OCI-LY1 (cell line): ENCODE measurements around the gene ELMO1.

Source experiments
- H2AFZ ChIP-seq: fragments of 200-600 bp; sonication (generic), shearing (Covaris generic); 2 replicates; pipeline ENCODE4 v1.6.0; 2014; ENCODE audit warnings: antibody characterized with exemption, mild to moderate bottlenecking, low read length
- H3F3A ChIP-seq: fragments of 200-600 bp; sonication (generic), shearing (Covaris generic); 2 replicates; pipeline ENCODE4 v1.6.0; 2014; ENCODE audit warnings: mild to moderate bottlenecking, antibody characterized with exemption, low read length, moderate library complexity; ENCODE audit not compliant: insufficient read depth
- H3K27ac ChIP-seq: fragments of 200-600 bp; sonication (generic); 2 replicates; pipeline ENCODE4 v1.5.1; 2014; ENCODE audit warnings: low read length, mixed run types, mild to moderate bottlenecking, low read depth; ENCODE audit not compliant: poor library complexity, severe bottlenecking
- H3K27me3 ChIP-seq: fragments of 200-600 bp; sonication (generic); 2 replicates; pipeline ENCODE4 v1.6.0; 2014; ENCODE audit warnings: antibody characterized with exemption, mild to moderate bottlenecking, low read length, moderate library complexity; ENCODE audit not compliant: insufficient read depth
- H3K36me3 ChIP-seq: fragments of 200-600 bp; sonication (generic); 2 replicates; pipeline ENCODE4 v1.6.1; 2014; ENCODE audit warnings: mild to moderate bottlenecking, antibody characterized with exemption, low read length, moderate library complexity, mixed read lengths; ENCODE audit not compliant: insufficient read depth
- H3K4me1 ChIP-seq: fragments of 200-600 bp; sonication (generic); 2 replicates; pipeline ENCODE4 v1.5.1; 2014; ENCODE audit warnings: mild to moderate bottlenecking, low read length, moderate library complexity; ENCODE audit not compliant: insufficient read depth, severe bottlenecking
- H3K4me2 ChIP-seq: fragments of 200-600 bp; sonication (generic), shearing (Covaris generic); 2 replicates; pipeline ENCODE4 v1.6.1; 2014; ENCODE audit warnings: low read length
- H3K4me3 ChIP-seq: fragments of 200-600 bp; sonication (generic); 2 replicates; pipeline ENCODE4 v1.5.1; 2014; ENCODE audit warnings: low read length, low read depth, mild to moderate bottlenecking, mixed read lengths; ENCODE audit not compliant: poor library complexity, severe bottlenecking
- H3K79me2 ChIP-seq: fragments of 200-600 bp; shearing (Covaris generic); 2 replicates; pipeline ENCODE4 v1.6.1; 2016; ENCODE audit warnings: mixed run types, low read length, mixed read lengths; ENCODE audit not compliant: insufficient read depth
- H3K9ac ChIP-seq: fragments of 200-600 bp; sonication (generic), shearing (Covaris generic); 2 replicates; pipeline ENCODE4 v1.6.1; 2014; ENCODE audit warnings: mild to moderate bottlenecking, low read length, mixed read lengths
- H3K9me2 ChIP-seq: fragments of 200-600 bp; sonication (generic), shearing (Covaris generic); 2 replicates; pipeline ENCODE4 v1.6.1; 2014; ENCODE audit warnings: low read depth, mild to moderate bottlenecking, low read length, mixed read lengths
- H3K9me3 ChIP-seq: fragments of 200-600 bp; shearing (Covaris generic); 2 replicates; pipeline ENCODE4 v1.6.1; 2014; ENCODE audit warnings: low read length, mixed read lengths
- H4K20me1 ChIP-seq: fragments of 200-600 bp; sonication (generic), shearing (Covaris generic); 2 replicates; pipeline ENCODE4 v1.6.0; 2016; ENCODE audit warnings: mild to moderate bottlenecking, low read length; ENCODE audit not compliant: insufficient read depth
- EZH2 ChIP-seq: fragments of 200-600 bp; sonication (generic), shearing (Covaris generic); IDR thresholded peaks from 2 replicates; pipeline ENCODE4 v1.8.0; 2017; ENCODE audit warnings: borderline replicate concordance, mixed run types, mild to moderate bottlenecking, antibody characterized with exemption, low read length, moderate library complexity, mixed read lengths
- TF ChIP-seq, protein P1 (sequence below): fragments of 200-600 bp; sonication (generic), shearing (Covaris generic); IDR thresholded peaks from 2 replicates; pipeline ENCODE4 v1.5.1; 2017; ENCODE audit warnings: mild to moderate bottlenecking, antibody characterized with exemption, low read length, moderate library complexity, mixed read lengths

The ELMO1 gene

DNA sequence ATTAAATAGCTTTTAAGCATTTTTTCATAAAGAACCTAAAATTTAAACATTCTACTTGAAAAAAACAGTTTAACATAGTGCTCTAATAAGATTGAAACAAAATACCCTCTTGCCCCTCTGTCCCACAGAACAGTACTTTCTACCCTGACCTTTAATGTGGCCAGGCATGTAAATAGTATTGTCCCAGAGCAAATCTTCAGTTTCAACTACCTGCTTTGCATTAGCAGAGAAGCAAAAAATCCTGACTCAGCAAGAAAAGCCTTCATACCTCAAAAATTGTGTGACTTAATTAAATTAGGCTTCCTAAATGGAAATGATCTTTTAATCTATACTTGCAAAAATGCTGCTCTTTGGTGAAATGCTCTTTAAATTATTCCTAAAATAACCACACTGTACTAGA lies 487.0 kb downstream of the ELMO1 start:
- Histone ChIP-seq H3K9ac (no peak overlapping the region), H3K4me2 (no peak overlapping the region), H3K9me3 (no peaks in the 10 kb centered on the region), H3K9me2 (no peaks in the 10 kb centered on the region), H2AFZ (no peak overlapping the region), H3K4me3 (no peak overlapping the region), H3F3A (no peaks in the 10 kb centered on the region), H3K79me2 (no peaks in the 10 kb centered on the region), H3K27ac (no peak overlapping the region), H4K20me1 (no peaks in the 10 kb centered on the region), H3K36me3 (no peaks in the 10 kb centered on the region), H3K27me3 (no peaks in the 10 kb centered on the region), H3K4me1 (peaks cover 10% of the 10 kb centered on the region)
- TF ChIP-seq, protein P1, sequence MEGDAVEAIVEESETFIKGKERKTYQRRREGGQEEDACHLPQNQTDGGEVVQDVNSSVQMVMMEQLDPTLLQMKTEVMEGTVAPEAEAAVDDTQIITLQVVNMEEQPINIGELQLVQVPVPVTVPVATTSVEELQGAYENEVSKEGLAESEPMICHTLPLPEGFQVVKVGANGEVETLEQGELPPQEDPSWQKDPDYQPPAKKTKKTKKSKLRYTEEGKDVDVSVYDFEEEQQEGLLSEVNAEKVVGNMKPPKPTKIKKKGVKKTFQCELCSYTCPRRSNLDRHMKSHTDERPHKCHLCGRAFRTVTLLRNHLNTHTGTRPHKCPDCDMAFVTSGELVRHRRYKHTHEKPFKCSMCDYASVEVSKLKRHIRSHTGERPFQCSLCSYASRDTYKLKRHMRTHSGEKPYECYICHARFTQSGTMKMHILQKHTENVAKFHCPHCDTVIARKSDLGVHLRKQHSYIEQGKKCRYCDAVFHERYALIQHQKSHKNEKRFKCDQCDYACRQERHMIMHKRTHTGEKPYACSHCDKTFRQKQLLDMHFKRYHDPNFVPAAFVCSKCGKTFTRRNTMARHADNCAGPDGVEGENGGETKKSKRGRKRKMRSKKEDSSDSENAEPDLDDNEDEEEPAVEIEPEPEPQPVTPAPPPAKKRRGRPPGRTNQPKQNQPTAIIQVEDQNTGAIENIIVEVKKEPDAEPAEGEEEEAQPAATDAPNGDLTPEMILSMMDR: no peak
- no peak for TF ChIP-seq EZH2

DNA sequence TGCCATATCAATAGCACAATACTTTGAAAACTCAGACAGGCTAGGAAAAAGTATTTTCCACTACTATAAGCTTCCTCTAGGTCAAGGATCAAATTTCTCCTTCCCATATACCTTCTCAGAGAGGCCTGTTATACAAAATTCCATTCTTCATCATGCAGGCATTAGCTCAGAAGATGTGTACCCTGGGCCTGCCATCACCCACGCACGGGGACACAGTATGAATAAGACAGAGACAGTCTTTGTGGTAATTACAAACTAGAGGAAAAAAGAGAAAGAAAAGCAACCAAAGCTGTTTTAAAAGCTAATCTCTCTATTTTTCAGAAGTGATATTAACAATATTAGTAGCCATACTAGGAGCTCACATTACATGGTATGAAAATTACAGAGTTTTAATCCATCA lies 487.6 kb downstream of the ELMO1 start:
- Histone ChIP-seq H2AFZ (no peak overlapping the region), H3K4me1 (peaks cover 10% of the 10 kb centered on the region), H3K27ac (no peak overlapping the region), H3K27me3 (no peaks in the 10 kb centered on the region), H3K9ac (no peak overlapping the region), H3K79me2 (no peaks in the 10 kb centered on the region), H3F3A (no peaks in the 10 kb centered on the region), H3K9me2 (no peaks in the 10 kb centered on the region), H3K4me2 (no peak overlapping the region), H3K36me3 (no peaks in the 10 kb centered on the region), H3K4me3 (no peak overlapping the region), H3K9me3 (no peaks in the 10 kb centered on the region), H4K20me1 (no peaks in the 10 kb centered on the region)
- TF ChIP-seq EZH2: no peak
- TF ChIP-seq, protein P1: no peak

DNA sequence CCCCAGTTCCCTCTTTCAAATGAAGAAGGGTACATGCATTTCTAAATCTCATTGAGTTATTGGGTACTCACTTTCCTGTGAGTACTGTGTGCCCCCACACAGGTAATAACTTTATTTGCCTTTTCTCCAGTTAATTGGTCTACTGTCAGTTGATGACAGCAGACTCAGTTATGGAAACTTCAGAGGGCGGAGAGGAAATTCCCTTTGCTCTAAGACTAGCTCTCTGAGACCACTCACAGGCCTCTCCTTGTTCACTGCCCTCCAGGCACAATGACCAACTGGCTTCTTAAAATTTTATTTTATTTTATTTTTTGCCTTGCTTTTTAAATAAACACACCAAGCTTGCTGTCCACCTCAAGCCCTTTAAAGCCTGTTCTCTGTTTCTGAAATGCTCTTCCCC lies 488.6 kb downstream of the ELMO1 start:
- TF ChIP-seq, protein P1: no peak
- no peak for TF ChIP-seq EZH2
- Histone ChIP-seq H4K20me1 (no peaks in the 10 kb centered on the region), H3K79me2 (no peaks in the 10 kb centered on the region), H3K9me3 (no peaks in the 10 kb centered on the region), H3K9ac (no peak overlapping the region), H3K4me2 (no peak overlapping the region), H3K36me3 (no peaks in the 10 kb centered on the region), H3K4me3 (no peak overlapping the region), H3K4me1 (peaks cover 10% of the 10 kb centered on the region), H3K9me2 (no peaks in the 10 kb centered on the region), H3F3A (no peaks in the 10 kb centered on the region), H2AFZ (no peak overlapping the region), H3K27me3 (no peaks in the 10 kb centered on the region), H3K27ac (no peak overlapping the region)
